ENCODE results near the gene LPIN1. TPM values are rescaled to one million over a fixed set of nuclear protein-coding genes. Genes with fewer than 3 reads are reported as not detected.
A peak's percentile ranks its signal among the peaks of the same experiment; 100 is the strongest.

Gene LPIN1
- total and polyA plus RNA-seq, 2 of the 13 experiments (the other 11 are each of a cell fraction or from before 2014, with no cell fraction given) = 9.7 to 19.4 TPM

DNA sequence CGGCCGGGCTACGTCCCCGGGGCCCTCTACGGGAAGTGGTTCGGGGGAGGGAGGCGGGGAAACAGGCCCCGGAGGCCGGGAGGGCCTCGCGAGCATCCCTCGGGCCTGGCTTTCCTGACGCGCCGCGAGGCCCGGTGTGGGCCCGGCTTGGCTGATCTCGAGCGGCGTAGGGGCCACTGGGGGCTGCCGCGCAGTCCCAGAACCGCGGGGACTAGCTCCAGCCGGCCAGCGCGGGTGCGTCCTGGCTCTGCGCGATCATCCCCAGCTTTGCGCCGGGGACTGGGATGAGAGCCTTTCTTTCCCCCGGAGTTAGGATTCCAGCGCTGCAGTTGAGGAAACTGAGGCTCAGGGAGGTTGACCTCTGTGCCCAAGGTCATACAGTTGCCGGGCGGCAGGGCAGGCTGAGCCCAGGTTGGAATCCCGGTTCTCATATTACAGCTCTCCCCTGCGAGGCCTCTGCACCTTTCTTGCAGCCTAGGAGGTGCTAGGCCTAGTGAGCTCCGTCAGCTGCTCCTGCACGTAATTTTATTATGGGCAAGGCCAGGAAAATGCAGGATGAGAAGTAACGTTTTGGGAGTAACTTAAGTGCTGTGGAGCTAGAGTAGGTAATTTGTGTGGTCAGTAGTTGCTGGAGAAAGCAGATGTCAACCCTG is 501 bp downstream of the LPIN1 start (continued):
- TF ChIP-seq STAG1 (CRISPR knock-in tag; IDR thresholded peaks at IDR 0.05) (no peak), TMF1 (CRISPR knock-in tag; IDR thresholded peaks at IDR 0.05; ENCODE audit: low read depth) (no peak), PAF1 (CRISPR knock-in tag; IDR thresholded peaks at IDR 0.05) (no peak), RELA (CRISPR knock-in tag; IDR thresholded peaks at IDR 0.05) (no peak), ZNF841 (CRISPR knock-in tag; IDR thresholded peaks at IDR 0.05; ENCODE audit: borderline replicate concordance) (no peak), ZBTB43 (CRISPR knock-in tag; conservative IDR thresholded peaks at IDR 0.05) (0 out of 2 replicates have a peak, but pooled peaks have one; percentile 14), TSC22D2 (CRISPR knock-in tag; IDR thresholded peaks at IDR 0.05; ENCODE audit: borderline replicate concordance) (no peak), HNF1A (IDR thresholded peaks at IDR 0.05; ENCODE audit: low read depth) (no peak), HNF1A (CRISPR knock-in tag; IDR thresholded peaks at IDR 0.05; ENCODE audit: borderline replicate concordance) (peak; percentile 27; the same call in 1 of the 2 replicates), SP5 (CRISPR knock-in tag; IDR thresholded peaks at IDR 0.05; ENCODE audit: borderline replicate concordance, low read depth) (no peak), SMC3 (IDR thresholded peaks at IDR 0.05; ENCODE audit: low read length) (no peak), CEBPB (IDR thresholded peaks at IDR 0.05; ENCODE audit: borderline replicate concordance, low read depth, low read length) (no peak), MYC (CRISPR knock-in tag; IDR thresholded peaks at IDR 0.05; ENCODE audit: borderline replicate concordance) (0 out of 2 replicates have a peak, but pooled peaks have one; percentile 21), SRSF9 (IDR thresholded peaks at IDR 0.05; ENCODE audit: borderline replicate concordance, insufficient read depth, low read depth, low read length, poor library complexity, severe bottlenecking) (no peak), NR2F6 (IDR thresholded peaks at IDR 0.05) (peak; percentile 73), NR2F6 (CRISPR knock-in tag; IDR thresholded peaks at IDR 0.05) (peak; percentile 76), ZFP37 (CRISPR knock-in tag; IDR thresholded peaks at IDR 0.05; ENCODE audit: borderline replicate concordance) (0 out of 2 replicates have a peak, but pooled peaks have one; percentile 57), MTA3 (CRISPR knock-in tag; IDR thresholded peaks at IDR 0.05) (no peak), ZNF3 (CRISPR knock-in tag; IDR thresholded peaks at IDR 0.05) (no peak), ZNF607 (CRISPR knock-in tag; IDR thresholded peaks at IDR 0.05; ENCODE audit: borderline replicate concordance) (0 out of 2 replicates have a peak, but pooled peaks have one; percentile 35), NR2C2 (CRISPR knock-in tag; IDR thresholded peaks at IDR 0.05; ENCODE audit: borderline replicate concordance) (no peak; the same call in none of the 2 replicates), PAWR (CRISPR knock-in tag; IDR thresholded peaks at IDR 0.05; ENCODE audit: borderline replicate concordance) (no peak), ZNF709 (CRISPR knock-in tag; IDR thresholded peaks at IDR 0.05) (peak; percentile 86)
- TF ChIP-seq, protein P1, sequence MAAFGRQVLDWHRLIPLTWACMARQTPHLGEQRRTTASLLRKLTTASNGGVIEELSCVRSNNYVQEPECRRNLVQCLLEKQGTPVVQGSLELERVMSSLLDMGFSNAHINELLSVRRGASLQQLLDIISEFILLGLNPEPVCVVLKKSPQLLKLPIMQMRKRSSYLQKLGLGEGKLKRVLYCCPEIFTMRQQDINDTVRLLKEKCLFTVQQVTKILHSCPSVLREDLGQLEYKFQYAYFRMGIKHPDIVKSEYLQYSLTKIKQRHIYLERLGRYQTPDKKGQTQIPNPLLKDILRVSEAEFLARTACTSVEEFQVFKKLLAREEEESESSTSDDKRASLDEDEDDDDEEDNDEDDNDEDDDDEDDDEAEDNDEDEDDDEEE (CRISPR knock-in tag; IDR thresholded peaks at IDR 0.05) = peak; percentile 77; the same call in 1 of the 2 replicates
